IMR-90 (cell line): Measurements from ENCODE around the gene TFB2M. TPM values are rescaled to one million over a fixed set of nuclear protein-coding genes. Genes with fewer than 3 reads are reported as not detected.

ENCODE experiments used
- ATAC-seq: fragments of 200-7000 bp; cut with Tn5 transposase; 2 replicates; pipeline ENCODE4 v1.9.1; 2020; ENCODE audit warnings: low read depth, mild to moderate bottlenecking, moderate library complexity
- BruUV-seq: library from RNA; stranded (reverse); fragments of 400-500 nt; replicated peaks from 2 replicates; lab custom pipeline; 2021; lab: Mats Ljungman, UMichigan
- CTCF ChIA-PET: fragments of 300-600 bp; formaldehyde crosslinking; extraction: SDS; loops from one replicate; lab custom pipeline; 2021; ENCODE audit warnings: antibody characterized with exemption; lab: Yijun Ruan, JAX
- POLR2A ChIA-PET: fragments of 300-600 bp; sonication (Branson Sonifier 250); formaldehyde crosslinking; loops from one replicate; lab custom pipeline; 2022; ENCODE audit warnings: antibody characterized with exemption; ENCODE audit not compliant: unreplicated experiment; lab: Charles Lee
- DNase-seq: peaks from one replicate; pipeline ENCODE4 v3.0.0; 2013
- H2AFZ ChIP-seq: replicated peaks from 2 replicates; pipeline ENCODE3; 2013; ENCODE audit warnings: low read length, mild to moderate bottlenecking; ENCODE audit not compliant: poor library complexity
- H2AK5ac ChIP-seq: 2 replicates; pipeline ENCODE4 v1.6.1; 2013; ENCODE audit warnings: low read depth, low read length, inconsistent platforms
- H2AK9ac ChIP-seq: replicated peaks from 2 replicates; pipeline ENCODE3; 2013; ENCODE audit warnings: mild to moderate bottlenecking, low read depth, low read length, moderate library complexity; ENCODE audit not compliant: poor library complexity
- H2BK120ac ChIP-seq: 2 replicates; pipeline ENCODE4 v1.6.1; 2013; ENCODE audit warnings: low read depth, low read length, inconsistent platforms
- H2BK15ac ChIP-seq: 3 replicates; pipeline ENCODE4 v1.6.1; 2013; ENCODE audit warnings: low read depth, low read length, inconsistent platforms
- H2BK20ac ChIP-seq: 2 replicates; pipeline ENCODE4 v1.6.1; 2013; ENCODE audit warnings: low read depth, mild to moderate bottlenecking, inconsistent platforms, low read length, moderate library complexity
- H2BK5ac ChIP-seq: 2 replicates; pipeline ENCODE4 v1.6.1; 2013; ENCODE audit warnings: mild to moderate bottlenecking, low read depth, low read length, inconsistent platforms; ENCODE audit not compliant: poor library complexity, severe bottlenecking
- H3K14ac ChIP-seq: replicated peaks from 2 replicates; pipeline ENCODE4 v1.6.1; 2013; ENCODE audit warnings: low read depth, low read length, inconsistent platforms
- H3K18ac ChIP-seq: 2 replicates; pipeline ENCODE4 v1.6.1; 2013; ENCODE audit warnings: low read depth, low read length, control low read depth
- H3K23ac ChIP-seq: 2 replicates; pipeline ENCODE4 v1.6.1; 2013; ENCODE audit warnings: low read depth, low read length, inconsistent platforms
- H3K27ac ChIP-seq: 2 replicates; pipeline ENCODE4 v1.5.1; 2013; ENCODE audit warnings: mild to moderate bottlenecking, control low read depth, low read length; ENCODE audit not compliant: insufficient read depth
- H3K27me3 ChIP-seq: 2 replicates; pipeline ENCODE4 v1.6.1; 2013; ENCODE audit warnings: low read length; ENCODE audit not compliant: control insufficient read depth, insufficient read depth
- H3K36me3 ChIP-seq: 2 replicates; pipeline ENCODE4 v1.6.1; 2013; ENCODE audit warnings: low read length, mixed read lengths; ENCODE audit not compliant: control insufficient read depth, insufficient read depth
- H3K4ac ChIP-seq: 2 replicates; pipeline ENCODE4 v1.6.1; 2013; ENCODE audit warnings: low read depth, low read length, inconsistent platforms
- H3K4me1 ChIP-seq: 2 replicates; pipeline ENCODE4 v1.6.1; 2013; ENCODE audit warnings: low read length, mixed read lengths; ENCODE audit not compliant: control insufficient read depth, insufficient read depth
- H3K4me2 ChIP-seq: 2 replicates; pipeline ENCODE4 v1.6.1; 2013; ENCODE audit warnings: low read depth, mild to moderate bottlenecking, control low read depth, low read length, moderate library complexity
- H3K4me3 ChIP-seq: 2 replicates; pipeline ENCODE4 v1.5.1; 2013; ENCODE audit warnings: low read depth, mild to moderate bottlenecking, control low read depth, low read length, moderate library complexity; ENCODE audit not compliant: insufficient read depth
- H3K56ac ChIP-seq: 2 replicates; pipeline ENCODE4 v1.6.1; 2013; ENCODE audit warnings: low read length, inconsistent platforms; ENCODE audit not compliant: insufficient read depth; ENCODE audit errors: extremely low read depth
- H3K79me1 ChIP-seq, 2 experiments: 2 replicates each; pipeline ENCODE4 v1.6.1; 2013; ENCODE audit warnings: low read length in 2 of 2, inconsistent platforms in 1 of 2, low read depth in 1 of 2
- H3K9ac ChIP-seq: 2 replicates; pipeline ENCODE4 v1.6.1; 2013; ENCODE audit warnings: low read depth, low read length, control low read depth
- H3K9me1 ChIP-seq: 2 replicates; pipeline ENCODE4 v1.6.1; 2013; ENCODE audit warnings: low read length, inconsistent platforms; ENCODE audit not compliant: insufficient read depth
- H3K9me3 ChIP-seq: 2 replicates; pipeline ENCODE4 v1.6.1; 2013; ENCODE audit warnings: low read length; ENCODE audit not compliant: control insufficient read depth, insufficient read depth
- H4K20me1 ChIP-seq: 2 replicates; pipeline ENCODE4 v1.6.1; 2013; ENCODE audit warnings: low read length, inconsistent platforms; ENCODE audit not compliant: insufficient read depth
- H4K5ac ChIP-seq: 2 replicates; pipeline ENCODE4 v1.6.1; 2013; ENCODE audit warnings: mild to moderate bottlenecking, low read depth, low read length, control low read depth
- H4K8ac ChIP-seq, 2 experiments: 2 replicates each; pipeline ENCODE4 v1.6.1; 2013; ENCODE audit warnings: low read depth in 2 of 2, low read length in 2 of 2, control low read depth in 1 of 2, inconsistent platforms in 1 of 2
- H4K91ac ChIP-seq: 2 replicates; pipeline ENCODE4 v1.6.1; 2013; ENCODE audit warnings: low read depth, low read length, inconsistent platforms; ENCODE audit not compliant: insufficient read depth
- BHLHE40 ChIP-seq: fragments of 150-350 bp; IDR thresholded peaks from 2 replicates; pipeline ENCODE4 v1.6.1; 2016; ENCODE audit warnings: mild to moderate bottlenecking, low read depth, low read length
- CEBPB ChIP-seq: IDR thresholded peaks from 2 replicates; pipeline ENCODE4 v1.6.1; 2012; ENCODE audit warnings: low read depth, low read length, improper control_type of control experiment
- CHD1 ChIP-seq: IDR thresholded peaks from 2 replicates; pipeline ENCODE4 v1.6.1; 2012; ENCODE audit warnings: low read depth, low read length, improper control_type of control experiment
- FOS ChIP-seq: fragments of 150-350 bp; IDR thresholded peaks from 2 replicates; pipeline ENCODE4 v1.6.1; 2016; ENCODE audit warnings: low read depth, low read length
- MAFK ChIP-seq: IDR thresholded peaks from 2 replicates; pipeline ENCODE4 v1.6.1; 2012; ENCODE audit warnings: low read depth, low read length, improper control_type of control experiment
- MAZ ChIP-seq: IDR thresholded peaks from 2 replicates; pipeline ENCODE4 v1.6.1; 2012; ENCODE audit warnings: low read depth, mild to moderate bottlenecking, low read length, improper control_type of control experiment, moderate library complexity, borderline replicate concordance
- MXI1 ChIP-seq: IDR thresholded peaks from 2 replicates; pipeline ENCODE4 v1.6.1; 2012; ENCODE audit warnings: low read depth, mild to moderate bottlenecking, low read length, moderate library complexity, borderline replicate concordance
- NFE2L2 ChIP-seq: fragments of 150-350 bp; IDR thresholded peaks from 2 replicates; pipeline ENCODE4 v1.6.1; 2016; ENCODE audit warnings: low read depth, mild to moderate bottlenecking, low read length
- POLR2A ChIP-seq: IDR thresholded peaks from 2 replicates; pipeline ENCODE4 v1.6.1; 2012; ENCODE audit warnings: mild to moderate bottlenecking, low read depth, low read length
- RAD21 ChIP-seq: IDR thresholded peaks from 2 replicates; pipeline ENCODE4 v1.6.1; 2012; ENCODE audit warnings: low read length, improper control_type of control experiment
- RFX5 ChIP-seq: IDR thresholded peaks from 2 replicates; pipeline ENCODE4 v1.8.0; 2012; ENCODE audit warnings: low read depth, mild to moderate bottlenecking, low read length, moderate library complexity
- SMC3 ChIP-seq: fragments of 150-350 bp; IDR thresholded peaks from 2 replicates; pipeline ENCODE4 v1.6.1; 2016; ENCODE audit warnings: low read depth, mild to moderate bottlenecking, antibody characterized with exemption, low read length, moderate library complexity
- WGBS, 2 experiments: methylation state at CpG; one replicate each; pipeline versions ENCODE4 v1.1.5 to v1.1.7; 2013; ENCODE audit warnings: missing lambda C conversion rate in 2 of 2; ENCODE audit not compliant: insufficient read length in 1 of 2; ENCODE audit errors: extremely low coverage in 2 of 2; 5-methylcytosine and 5-hydroxymethylcytosine counted together
- dilution Hi-C: fragments of 300-500 bp; cut with HindIII; formaldehyde crosslinking; loops from one replicate; pipeline ENCODE4 v1.14.3; 2018; ENCODE audit warnings: low sequenced_read_pairs; ENCODE audit not compliant: unreplicated experiment
- in situ Hi-C: fragments of 300-500 bp; cut with MboI; formaldehyde crosslinking; loops from 3 replicates; pipeline ENCODE4 v1.14.3; 2019; ENCODE audit warnings: low sequenced_read_pairs, inconsistent platforms, mixed read lengths
- intact Hi-C: fragments of 100-400 bp; cut with micrococcal nuclease; formaldehyde crosslinking; loops from 2 replicates; pipeline ENCODE4 v1.10.0; 2022
- polyA plus RNA-seq, 3 experiments: library from polyadenylated mRNA; depleted of rRNA; stranded (reverse); fragments of >200 nt; gene quantifications; 2 replicates each; pipeline ENCODE4 v1.2.3, GENCODE V29; 2012; ENCODE audit warnings: low replicate concordance in 1 of 3
- total RNA-seq: library from RNA; depleted of rRNA; stranded (reverse); fragments of >200 nt; gene quantifications from 2 replicates; pipeline ENCODE4 v1.2.3, GENCODE V29; 2012
- TF ChIP-seq, protein P1 (sequence below): fragments of 150-350 bp; IDR thresholded peaks from 2 replicates; pipeline ENCODE4 v1.6.1; 2017; ENCODE audit warnings: mild to moderate bottlenecking, antibody characterized with exemption, low read length, low read depth
- TF ChIP-seq, protein P2 (sequence below): fragments of 150-350 bp; IDR thresholded peaks from 2 replicates; pipeline ENCODE4 v1.6.1; 2016; ENCODE audit warnings: low read depth, mild to moderate bottlenecking, low read length, moderate library complexity, borderline replicate concordance
- TF ChIP-seq, protein P3 (sequence below): conservative IDR thresholded peaks from 2 replicates; pipeline ENCODE4 v1.5.1; 2012; ENCODE audit warnings: mild to moderate bottlenecking, low read depth, low read length, improper control_type of control experiment

Gene TFB2M
- total and polyA plus RNA-seq, 2 of the 4 experiments (the other 2 are of a cell fraction), result 13.3 to 15.7 TPM

DNA sequence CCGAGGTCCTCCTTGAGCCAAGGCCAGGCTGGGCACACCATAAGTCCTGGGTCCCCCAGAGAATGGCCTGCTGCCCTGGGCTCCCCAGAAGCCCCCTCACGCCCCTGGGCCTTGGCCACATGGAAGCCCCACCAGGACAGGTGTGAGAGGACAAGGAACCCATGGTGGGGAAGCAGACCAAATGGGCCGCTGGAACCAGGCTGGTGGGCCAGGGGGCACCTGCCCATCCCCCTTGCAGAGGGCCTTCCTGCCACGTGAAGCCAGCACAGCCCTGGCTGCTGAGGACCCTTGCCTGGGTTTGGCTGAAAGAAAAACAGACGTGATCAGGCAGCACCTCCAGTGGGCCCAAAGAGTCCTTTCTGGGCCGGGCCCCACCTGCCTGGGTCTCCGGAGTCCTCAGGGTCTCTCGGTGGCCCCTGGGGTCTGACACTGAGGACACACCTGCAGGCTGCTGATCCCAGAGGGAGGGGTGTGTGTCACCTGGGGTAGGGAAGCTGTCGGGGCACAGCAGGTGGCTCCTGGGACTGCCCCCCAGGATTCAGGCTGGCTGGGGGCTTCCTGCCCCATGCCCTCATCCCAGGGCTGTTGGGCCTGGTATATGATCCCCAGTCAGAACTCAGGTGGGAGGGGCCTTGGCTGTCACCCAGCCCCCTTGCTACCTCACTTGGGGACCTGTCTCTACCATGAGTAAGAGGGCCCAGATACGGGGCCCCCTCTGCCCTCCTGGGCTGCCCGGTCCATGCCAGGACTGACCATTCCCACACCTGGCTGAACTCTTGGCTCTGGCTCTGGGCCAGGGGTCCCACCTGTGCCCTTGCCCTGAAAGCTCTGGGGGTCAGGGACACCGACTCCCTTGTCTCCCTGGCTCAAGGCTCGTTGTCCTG is 55.7 kb downstream of the TFB2M start:
- ChIA-PET CTCF (no interaction called here), POLR2A (no interaction called here)
- H3K9me3 ChIP-seq, result peaks cover 18% of the 10 kb centered on the region
- H2BK15ac ChIP-seq, result no peak overlapping the region
- no peak overlapping the region for H3K14ac ChIP-seq
- H3K23ac ChIP-seq, result no peak overlapping the region
- no peak overlapping the region for H2AK5ac ChIP-seq
- no peak overlapping the region for H3K4me3 ChIP-seq
- H4K8ac ChIP-seq, result no peak overlapping the region
- no peaks in the 10 kb centered on the region for H3K27me3 ChIP-seq
- DNase-seq (no peak), ATAC-seq (no peak)
- H2BK5ac ChIP-seq, result no peak overlapping the region
- no TSS peak for BruUV-seq
- dilution Hi-C loops, result no loop called here
- H2AK9ac ChIP-seq, result no peak overlapping the region
- in situ Hi-C loops, result no loop called here
- H3K9me1 ChIP-seq, result 0 out of 2 replicates have a peak, but pooled peaks cover 2% of the 10 kb centered on the region
- no peak overlapping the region for H2AFZ ChIP-seq
- H2BK120ac ChIP-seq, result no peak overlapping the region
- peaks cover 3% of the 10 kb centered on the region; the same call in 1 of the 2 replicates for H3K4me1 ChIP-seq
- H4K20me1 ChIP-seq, result no peaks in the 10 kb centered on the region
- H4K5ac ChIP-seq, result no peak overlapping the region
- peaks cover 7 to 13% of the 10 kb centered on the region in 2 experiments; a peak in 2 of 4 replicates for H3K79me1 ChIP-seq
- H3K4me2 ChIP-seq, result no peak overlapping the region
- no peak overlapping the region for H3K9ac ChIP-seq
- intact Hi-C loops, result no loop called here
- no peak overlapping the region for H3K18ac ChIP-seq
- H3K36me3 ChIP-seq, result no peaks in the 10 kb centered on the region
- no peak overlapping the region for H3K56ac ChIP-seq
- H3K27ac ChIP-seq, result no peak overlapping the region
- 72% methylated on average over 4 of the region's 13 CpGs; no CpG with 5 or more reads in 1 of the 2 experiments for WGBS, 2 experiments
- H4K91ac ChIP-seq, result no peak overlapping the region
- TF ChIP-seq RAD21 (no peak), POLR2A (no peak), MAFK (no peak), BHLHE40 (no peak), CEBPB (no peak), RFX5 (no peak), SMC3 (no peak), NFE2L2 (no peak), FOS (no peak), CHD1 (no peak), MAZ (no peak), MXI1 (no peak)
- TF ChIP-seq, protein P1, sequence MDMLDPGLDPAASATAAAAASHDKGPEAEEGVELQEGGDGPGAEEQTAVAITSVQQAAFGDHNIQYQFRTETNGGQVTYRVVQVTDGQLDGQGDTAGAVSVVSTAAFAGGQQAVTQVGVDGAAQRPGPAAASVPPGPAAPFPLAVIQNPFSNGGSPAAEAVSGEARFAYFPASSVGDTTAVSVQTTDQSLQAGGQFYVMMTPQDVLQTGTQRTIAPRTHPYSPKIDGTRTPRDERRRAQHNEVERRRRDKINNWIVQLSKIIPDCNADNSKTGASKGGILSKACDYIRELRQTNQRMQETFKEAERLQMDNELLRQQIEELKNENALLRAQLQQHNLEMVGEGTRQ, result no peak
- TF ChIP-seq, protein P2, sequence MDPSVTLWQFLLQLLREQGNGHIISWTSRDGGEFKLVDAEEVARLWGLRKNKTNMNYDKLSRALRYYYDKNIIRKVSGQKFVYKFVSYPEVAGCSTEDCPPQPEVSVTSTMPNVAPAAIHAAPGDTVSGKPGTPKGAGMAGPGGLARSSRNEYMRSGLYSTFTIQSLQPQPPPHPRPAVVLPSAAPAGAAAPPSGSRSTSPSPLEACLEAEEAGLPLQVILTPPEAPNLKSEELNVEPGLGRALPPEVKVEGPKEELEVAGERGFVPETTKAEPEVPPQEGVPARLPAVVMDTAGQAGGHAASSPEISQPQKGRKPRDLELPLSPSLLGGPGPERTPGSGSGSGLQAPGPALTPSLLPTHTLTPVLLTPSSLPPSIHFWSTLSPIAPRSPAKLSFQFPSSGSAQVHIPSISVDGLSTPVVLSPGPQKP, result no peak
- TF ChIP-seq, protein P3, sequence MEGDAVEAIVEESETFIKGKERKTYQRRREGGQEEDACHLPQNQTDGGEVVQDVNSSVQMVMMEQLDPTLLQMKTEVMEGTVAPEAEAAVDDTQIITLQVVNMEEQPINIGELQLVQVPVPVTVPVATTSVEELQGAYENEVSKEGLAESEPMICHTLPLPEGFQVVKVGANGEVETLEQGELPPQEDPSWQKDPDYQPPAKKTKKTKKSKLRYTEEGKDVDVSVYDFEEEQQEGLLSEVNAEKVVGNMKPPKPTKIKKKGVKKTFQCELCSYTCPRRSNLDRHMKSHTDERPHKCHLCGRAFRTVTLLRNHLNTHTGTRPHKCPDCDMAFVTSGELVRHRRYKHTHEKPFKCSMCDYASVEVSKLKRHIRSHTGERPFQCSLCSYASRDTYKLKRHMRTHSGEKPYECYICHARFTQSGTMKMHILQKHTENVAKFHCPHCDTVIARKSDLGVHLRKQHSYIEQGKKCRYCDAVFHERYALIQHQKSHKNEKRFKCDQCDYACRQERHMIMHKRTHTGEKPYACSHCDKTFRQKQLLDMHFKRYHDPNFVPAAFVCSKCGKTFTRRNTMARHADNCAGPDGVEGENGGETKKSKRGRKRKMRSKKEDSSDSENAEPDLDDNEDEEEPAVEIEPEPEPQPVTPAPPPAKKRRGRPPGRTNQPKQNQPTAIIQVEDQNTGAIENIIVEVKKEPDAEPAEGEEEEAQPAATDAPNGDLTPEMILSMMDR, result no peak
- H2BK20ac ChIP-seq, result no peak overlapping the region
- no peak overlapping the region for H3K4ac ChIP-seq
